GM19455 (cell line): ENCODE results near the gene DOLK.
"Not testable (repeated sequence)": the region's sequence is repeated elsewhere in the genome, so short reads cannot be mapped to it uniquely, and the experiment has no call there.

Experiments used
- ATAC-seq: cut with Tn5 transposase; IDR thresholded peaks from one replicate; pipeline ENCODE4 v1.9.1; 2021; ENCODE audit not compliant: unreplicated experiment

Gene DOLK

DNA sequence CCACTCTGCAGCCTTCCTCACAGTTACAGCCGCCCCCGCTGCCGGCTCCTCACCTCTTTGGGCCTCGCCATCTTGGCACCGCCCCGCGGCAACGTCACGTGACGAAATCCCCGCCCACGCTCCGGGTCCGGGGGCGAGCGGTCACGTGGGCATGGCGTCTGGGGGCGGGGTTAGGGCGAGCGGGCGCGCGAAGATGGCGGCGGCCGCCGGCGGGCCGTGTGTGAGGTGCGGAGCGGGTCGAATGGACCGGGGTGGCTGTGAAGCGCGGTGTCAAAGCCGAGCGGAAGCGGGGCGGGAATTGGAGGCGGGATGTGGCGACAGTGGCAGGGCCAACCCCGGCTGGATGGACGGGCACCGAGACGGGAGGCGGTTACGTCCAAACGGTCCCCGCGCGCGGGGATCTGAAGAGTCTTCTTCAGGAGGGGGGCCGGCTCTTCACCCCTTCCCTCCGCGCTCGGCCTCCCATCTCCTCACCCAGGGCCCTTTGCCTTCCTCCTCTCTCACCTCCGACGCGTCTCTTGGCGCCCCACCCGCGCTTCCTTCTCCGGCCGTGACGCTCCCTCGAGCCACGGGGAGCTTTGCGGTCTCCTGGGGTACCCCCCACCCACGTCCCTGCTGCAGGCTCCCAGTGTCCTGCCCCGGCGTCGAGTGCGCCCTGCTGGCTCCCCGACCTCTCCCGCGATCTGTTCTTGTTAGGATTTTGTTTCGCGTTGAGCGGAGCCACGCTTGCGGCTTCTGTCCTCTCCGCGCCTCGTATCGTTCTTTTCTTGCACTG, at the start of gene DOLK, which contains the start of gene NUP188:
Gene DOLK (minus strand): TSS at position 77 of the 775 bp plus-strand sequence. CDS start 300 bp downstream, outside the sequence.
Gene NUP188 (plus strand): TSS at position 173 of the 775 bp plus-strand sequence. CDS start 21 bp downstream, at position 194.
- peak; percentile 75 for ATAC-seq

DNA sequence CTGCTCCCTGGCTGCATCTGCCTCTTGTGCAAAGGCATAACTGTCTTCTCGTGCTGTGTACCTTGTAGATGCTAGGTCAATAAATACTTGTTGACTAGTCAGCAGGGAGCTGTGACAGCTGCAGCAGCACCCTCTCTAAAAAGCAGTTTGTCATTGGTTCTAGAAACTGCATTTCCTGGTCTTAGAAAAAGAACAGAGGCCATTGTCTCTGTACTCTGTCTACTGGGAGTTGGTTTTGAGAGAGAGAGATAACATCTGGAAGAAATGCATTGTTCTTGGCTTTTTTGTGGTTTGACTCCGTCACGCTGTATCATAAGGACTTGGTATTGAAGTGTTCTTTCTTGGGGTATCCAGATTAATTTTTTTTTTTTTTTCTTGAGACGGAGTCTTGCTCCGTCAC, 48.4 kb upstream of the DOLK start:
- no peak for ATAC-seq

DNA sequence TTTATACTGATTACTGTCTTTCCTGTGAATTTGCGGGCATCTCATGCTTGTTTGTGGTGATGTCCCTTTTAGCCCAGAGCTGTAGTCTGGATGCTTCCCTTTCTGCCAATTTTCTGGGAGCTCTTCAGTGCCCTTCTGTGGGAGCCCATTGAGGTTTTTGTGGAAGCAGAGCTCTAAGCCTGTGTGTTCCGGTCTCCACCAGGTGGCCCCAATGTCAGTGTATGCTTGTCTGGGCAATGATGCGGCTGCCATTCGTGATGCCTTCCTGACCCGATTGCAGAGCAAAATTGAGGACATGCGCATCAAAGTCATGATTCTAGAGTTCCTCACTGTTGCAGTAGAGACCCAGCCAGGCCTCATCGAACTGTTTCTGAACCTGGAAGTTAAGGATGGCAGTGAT, 45.6 kb upstream of the DOLK start:
- ATAC-seq, result no peak

DNA sequence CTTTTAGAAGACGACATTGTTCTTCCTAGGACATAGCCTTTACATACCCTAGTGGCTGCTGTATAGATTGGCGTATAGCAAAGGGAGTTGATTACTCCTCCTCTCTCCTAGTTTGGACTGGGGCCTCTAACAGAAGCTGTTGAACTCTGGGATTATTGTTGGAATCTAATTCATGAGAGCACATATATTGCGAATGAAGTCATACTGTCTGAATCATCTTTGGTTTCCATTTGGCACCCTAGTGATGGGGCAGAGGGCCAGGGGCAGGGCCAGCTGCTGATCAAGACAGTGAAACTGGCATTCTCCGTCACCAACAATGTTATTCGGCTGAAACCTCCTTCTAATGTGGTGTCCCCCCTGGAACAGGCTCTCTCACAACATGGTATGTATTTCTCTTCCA, 40.4 kb upstream of the DOLK start:
- ATAC-seq, result no peak

DNA sequence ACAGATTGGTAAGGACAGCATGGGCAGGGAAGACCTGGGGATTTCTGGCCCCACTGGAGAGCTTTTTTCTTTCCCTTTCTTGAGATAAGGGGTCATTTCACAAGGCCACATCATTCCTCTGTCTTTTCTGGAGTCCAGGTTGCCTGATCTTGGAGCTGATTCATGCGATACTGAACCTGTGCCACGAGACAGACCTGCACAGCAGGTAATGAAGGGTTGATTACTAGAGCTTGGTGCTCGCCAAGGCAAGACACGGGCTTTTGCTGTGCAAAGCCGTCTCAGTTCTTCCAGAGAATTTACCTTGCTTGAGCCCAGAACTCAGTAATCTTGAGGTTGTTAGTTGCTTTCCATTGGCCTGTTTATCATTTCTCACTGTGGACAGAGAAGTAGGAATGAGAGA, 39.3 kb upstream of the DOLK start:
- no peak for ATAC-seq

DNA sequence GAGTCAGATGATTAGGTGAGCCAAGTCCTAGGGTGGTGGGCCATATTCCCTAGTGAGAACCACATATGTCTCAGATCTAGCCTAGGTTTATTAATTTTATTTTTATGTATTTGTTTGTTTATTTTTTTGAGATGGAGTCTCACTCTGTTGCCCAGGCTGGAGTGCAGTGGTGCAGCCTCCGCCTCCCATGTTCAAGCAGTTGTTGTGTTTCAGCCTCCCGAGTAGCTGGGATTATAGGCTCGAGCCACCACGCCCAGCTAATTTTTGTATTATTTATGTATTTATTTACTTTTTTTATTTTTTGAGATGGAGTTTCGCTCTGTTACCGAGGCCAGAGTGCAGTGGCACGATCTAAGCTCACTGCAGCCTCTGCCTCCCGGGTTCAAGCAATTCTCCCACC, 36.1 kb upstream of the DOLK start:
- ATAC-seq, result no peak

DNA sequence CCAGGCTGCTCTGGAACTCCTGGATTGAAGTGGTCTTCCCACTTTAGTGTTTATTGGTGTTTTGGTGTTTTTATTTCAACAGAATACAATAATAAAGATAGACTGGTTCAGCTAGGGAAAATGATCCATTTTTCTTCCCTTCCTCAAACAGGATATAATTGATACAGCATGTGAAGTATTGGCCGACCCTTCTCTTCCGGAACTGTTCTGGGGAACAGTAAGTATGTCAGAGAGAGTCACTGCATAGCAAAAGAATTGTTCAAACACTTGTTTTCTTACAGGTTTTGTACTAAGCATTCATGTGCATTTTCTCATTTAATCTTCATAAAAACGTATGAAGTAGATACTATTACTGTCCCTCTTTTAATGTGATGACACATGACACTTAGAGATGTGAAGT, 31.7 kb upstream of the DOLK start:
- ATAC-seq, result no peak

DNA sequence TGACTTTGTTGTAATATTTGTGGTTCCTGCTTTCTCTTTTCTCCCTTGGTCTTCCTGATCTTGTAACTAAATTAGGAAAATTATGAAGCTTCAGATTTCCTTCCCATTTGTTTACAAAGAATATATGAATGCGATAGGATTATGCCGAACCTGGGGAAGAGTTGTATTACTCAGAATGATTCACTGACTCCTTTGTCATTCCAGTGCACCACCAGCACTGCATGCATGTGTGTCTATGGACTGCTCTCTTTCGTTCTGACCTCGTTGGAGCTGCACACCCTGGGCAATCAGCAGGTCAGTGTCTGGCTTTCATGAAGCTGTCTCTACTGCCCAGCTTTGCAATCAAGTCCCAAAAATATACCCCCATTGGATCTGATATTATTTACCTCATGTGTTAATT, 25.6 kb upstream of the DOLK start:
- no peak for ATAC-seq

DNA sequence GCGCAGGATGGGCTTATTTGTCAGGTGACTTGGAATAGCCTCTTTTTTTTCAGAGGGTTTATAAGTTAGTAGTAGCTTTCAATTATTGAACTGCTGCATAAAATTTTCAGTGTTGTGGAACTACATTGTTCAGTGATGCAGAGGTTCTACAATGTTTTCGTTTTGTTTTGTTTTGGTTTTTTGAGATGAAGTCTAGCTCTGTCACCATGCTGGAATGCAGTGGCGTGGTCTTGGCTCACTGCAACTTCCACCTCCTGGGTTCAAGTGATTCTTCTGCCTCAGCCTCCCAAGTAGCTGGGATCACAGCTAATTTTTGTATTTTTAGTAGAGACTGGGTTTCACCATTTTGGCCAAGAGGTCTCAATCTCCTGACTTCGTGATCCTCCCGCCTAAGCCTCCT, 22.1 kb upstream of the DOLK start:
- ATAC-seq, result no peak

DNA sequence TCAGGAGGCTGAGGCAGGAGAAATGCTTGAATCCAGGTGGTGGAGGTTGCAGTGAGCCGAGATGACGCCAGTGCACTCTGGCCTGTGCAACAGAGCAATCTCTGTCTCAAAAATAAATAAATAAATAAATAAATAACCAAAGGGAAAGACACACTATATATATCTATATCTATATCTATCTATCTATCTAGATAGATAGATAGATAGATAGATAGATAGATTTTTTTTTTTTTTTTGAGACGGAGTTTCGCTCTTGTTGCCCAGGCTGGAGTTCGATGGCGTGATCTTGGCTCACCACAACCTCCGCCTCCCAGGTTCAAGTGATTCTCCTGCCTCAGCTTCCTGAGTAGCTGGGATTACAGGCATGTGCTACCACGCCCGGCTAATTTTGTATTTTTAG, 14.0 kb upstream of the DOLK start:
- not testable (repeated sequence) for ATAC-seq

DNA sequence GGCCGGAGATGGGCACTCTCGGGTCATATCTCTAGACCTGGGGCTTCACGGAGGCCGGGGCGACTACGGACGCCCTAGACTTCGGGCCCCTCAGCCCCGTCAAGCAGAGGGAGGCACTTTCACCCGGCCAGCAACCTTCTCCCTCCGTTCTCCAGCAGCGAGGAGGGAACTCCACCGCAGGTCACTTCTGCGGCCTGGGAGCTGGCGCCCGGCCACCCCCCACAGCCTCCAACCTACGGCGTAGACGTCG, 201 bp downstream of the DOLK start:
- ATAC-seq, result peak; percentile 18

DNA sequence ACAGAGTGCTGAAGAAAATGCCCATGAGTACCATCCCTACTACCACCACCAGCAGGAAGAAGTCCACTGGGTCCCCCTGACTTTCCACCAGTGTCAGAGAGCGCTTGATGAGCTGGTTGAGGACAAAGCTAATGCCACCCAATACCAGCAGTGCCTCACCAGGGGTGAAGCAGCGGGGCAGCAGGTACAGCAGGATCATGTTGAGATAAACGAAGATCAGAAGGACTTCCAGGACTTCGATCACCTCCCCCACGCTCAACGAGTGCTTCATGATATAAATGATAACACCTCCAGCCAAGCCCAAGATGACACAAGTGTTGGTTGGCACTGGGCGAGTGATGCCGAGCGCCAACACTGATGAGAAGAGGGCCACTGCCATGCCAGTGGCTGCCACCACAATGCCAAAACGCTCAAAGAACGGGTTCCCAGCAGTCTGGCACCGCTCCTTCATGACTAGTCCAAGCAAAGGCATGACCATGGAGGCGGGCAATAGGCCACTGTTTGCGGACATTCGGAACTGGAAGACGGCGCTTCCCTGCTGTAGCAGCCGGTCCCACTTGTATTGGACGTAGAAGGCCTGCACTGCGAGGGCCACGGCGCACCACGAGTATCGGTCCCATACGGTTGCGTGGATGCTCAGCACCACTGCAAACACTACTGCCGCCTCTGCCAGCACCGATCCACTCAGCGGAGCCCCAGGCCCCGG, 679 bp downstream of the DOLK start:
- peak; percentile 9 for ATAC-seq

DNA sequence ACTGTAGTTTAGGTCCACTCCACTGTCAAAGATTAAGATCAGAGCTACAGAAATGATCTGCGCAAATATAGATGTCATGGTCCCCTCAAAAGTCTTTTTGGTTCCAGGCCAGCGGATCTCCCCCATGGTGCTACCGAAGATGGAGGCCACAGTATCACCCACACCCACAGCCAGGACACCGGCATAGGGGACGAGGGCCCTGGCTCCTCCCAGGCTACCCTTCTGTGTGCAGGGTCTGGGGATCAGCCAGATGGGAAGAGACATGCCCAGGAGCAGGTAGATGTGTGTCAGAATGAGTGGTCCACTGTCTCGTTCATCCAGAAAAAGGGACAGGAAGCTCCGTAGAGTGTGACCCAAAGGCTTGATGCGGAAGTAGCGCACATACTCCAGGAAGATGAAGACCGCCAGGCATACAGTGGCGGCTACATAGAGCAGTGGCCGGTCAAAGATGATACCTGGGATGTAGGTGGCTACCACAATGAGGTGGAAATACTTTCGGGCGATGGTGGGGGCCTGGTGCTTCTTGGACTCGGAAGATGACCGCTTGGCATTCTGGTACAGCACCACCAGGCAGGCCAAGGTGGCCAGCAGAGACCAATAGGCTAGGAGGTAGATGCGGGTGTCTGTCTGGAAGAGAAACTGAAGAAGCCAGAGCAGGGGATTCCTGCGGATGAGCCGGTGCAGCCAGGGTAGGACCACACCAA, 1.5 kb downstream of the DOLK start:
- no peak for ATAC-seq

DNA sequence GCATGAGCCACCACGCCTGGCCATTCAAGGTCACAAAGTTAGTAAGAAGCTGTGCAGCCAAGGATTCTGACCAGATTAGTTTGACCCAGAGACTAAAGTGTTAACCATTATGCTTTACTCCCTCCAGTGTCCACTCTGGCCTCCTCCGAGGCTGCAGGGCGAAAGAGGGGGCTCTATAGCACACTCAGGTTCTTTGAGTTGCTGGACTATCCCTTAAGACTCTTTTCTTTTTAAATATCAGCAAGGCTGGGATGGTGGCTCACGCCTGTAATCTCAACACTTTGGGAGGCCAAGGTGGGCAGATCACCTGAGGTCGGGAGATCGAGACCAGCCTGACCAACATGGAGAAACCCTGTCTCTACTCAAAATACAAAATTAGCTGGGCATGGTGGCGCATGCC, 2.4 kb downstream of the DOLK start:
- ATAC-seq, result not testable (repeated sequence)

DNA sequence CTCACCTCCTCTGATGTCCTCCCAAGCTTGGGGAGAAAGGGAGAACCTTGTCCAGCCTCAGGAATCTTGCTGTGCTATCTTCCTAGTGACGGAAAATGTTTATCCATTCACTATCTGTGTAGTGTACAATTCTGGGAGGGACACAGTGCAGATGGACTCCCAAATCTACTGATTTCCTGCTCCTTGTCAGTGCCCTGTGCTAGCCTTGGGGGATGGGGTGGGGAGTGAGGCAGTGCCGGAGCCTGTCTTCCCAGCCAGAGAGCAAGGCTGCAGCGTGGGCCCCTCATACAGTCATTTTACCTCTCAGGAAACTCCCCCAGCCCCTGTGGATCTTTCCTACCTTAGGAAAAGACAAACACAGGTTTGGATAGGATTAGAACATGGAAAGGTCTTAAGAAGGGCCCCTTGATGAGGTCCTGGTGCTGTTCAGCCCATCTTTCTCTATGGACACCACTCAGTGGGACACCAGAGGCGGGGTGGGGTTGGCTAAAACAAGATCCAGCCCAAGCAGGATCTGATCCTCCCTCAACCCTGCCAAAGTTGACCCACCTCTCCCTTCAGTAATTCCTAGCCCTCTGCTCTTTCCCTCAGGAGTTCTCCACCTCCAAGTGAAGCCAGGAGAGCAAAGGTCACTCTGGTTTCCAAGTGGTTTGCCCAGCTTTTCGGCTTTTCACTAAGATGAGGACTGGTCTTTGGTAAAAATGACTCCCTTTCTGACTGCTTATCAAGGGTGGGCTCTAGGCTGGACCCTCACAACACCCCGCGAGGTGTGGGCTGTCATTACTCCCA, 3.4 kb downstream of the DOLK start:
- no peak for ATAC-seq

DNA sequence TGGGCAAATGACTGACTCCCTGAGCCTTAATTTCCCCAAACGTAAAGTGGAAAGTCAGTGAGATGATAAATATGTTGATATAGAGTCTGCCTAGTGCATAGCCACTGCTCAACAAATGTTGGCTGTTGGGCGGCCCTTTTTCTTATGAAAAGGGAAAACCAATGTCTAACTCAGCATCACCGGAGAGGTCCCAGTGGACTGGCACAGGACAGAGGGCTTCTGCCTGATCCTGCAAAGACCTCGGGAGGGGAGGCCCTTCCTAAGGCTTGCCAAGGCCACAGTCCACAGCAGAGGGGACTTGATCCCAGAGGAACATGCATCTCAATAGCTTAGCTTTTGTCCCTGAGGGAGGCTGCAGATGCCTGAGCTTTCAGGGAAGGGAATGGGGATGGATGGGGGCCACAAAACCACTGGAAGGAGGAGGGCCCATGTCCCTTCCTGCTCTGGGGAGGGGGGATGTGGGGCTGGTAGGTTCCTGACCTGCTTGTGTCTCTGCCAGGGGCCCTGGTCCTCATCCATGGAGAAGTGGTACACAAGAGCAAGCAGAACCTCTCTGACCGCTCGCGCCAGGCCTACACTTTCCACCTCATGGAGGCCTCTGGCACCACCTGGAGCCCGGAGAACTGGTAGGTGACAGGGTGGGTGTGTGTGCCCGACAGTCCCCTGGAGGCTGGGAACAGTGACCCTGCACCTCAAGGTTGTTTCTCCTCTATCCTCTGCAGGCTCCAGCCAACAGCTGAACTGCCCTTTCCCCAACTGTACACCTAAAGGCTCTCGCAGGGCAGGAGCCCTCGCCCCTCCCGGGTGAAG, 6.3 kb downstream of the DOLK start:
- no peak for ATAC-seq

DNA sequence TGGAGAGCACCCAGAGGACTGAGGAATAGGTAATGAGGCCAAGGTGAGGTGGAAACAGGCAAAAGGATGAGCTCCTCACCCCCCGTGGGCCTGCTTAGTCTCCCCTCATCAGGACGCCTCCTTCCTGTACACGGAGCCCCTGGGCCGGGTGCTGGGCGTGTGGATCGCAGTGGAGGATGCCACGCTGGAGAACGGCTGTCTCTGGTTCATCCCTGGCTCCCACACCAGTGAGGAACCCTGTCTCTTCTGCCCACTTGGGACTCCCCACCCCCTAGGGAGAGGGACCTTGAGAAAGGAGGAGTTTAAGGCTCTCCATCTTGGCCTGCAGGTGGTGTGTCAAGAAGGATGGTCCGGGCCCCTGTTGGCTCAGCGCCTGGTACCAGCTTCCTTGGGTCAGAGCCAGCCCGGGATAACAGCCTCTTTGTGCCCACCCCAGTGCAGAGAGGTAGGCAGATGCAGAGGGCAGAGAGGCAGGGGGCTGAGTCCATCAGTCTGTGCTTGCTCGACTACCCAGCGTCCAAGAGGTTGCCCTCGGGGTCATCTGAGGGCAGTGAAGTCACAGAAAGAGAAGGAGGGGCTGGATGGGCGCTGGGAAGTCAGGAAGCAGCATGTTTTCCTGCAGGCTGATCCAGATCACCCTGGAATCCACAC, 7.0 kb downstream of the DOLK start:
- ATAC-seq, result no peak

DNA sequence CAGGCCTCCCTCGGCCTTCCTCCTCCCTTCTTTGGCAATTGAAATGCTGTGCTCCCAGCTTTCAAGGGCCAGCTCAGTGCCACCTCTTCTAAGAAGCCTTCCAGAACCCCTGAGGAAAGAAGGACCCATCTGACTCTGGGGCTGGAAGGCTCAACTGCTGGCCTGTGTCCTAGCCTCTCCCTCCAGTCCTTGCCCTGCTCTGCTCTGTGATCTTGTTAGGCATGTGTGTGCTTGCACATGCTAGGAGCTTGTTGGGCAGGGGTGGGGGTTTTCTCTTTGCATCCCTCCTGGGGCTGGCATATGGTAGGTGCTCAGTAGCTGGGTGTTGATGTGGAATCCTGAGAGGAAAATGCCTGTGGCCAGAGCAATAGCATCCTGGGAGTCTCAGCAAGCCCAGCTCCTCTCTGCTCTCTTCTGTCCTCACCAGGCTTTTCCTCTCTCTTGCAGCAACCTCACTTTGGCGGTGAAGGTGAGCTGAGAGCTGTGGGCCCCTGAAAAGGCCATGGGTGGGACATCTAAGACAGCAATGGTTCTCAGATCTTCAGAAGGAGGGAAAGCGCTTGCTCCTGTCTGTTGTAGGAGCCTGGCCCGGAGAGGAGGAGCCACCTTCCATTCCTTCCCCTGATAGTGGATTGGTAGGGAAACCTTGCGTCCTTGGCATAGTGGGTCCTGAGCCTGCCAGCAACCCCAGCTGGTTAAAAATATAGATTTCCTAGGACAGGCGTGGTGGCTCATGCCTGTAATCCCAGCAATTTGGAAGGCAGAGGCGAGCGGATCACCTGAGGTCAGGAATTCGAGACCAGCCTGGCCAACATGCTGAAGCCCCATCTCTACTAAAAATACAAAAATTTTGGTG, 9.9 kb downstream of the DOLK start:
- no peak for ATAC-seq
